Kidney glomerular epithelial cell (primary cell): ENCODE results near the gene KCNH1.

Experiments used
- DNase-seq: peaks from one replicate; lab custom pipeline; 2025; lab: John Stamatoyannopoulos, UW

KCNH1 gene

DNA sequence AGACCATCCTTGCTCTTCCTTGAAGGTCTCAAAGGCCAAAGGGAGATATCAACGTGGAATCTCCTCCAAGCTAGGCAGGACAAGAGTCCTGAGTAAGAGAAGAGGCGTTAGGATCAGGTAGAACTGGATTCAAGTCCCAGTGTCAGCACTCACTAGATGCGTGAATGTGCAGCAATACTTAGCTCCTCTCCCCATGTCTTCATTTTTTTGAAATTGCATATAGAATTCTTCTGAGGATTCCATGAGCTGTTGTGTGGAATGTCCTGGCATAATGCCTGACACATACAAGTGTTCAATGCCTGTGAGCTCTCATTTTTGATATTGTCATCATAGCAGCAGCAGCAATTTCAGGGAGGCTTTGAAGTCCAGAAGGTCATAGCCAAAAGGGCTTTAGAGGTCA, 333.2 kb downstream of the KCNH1 start:
- DNase-seq = no peak

DNA sequence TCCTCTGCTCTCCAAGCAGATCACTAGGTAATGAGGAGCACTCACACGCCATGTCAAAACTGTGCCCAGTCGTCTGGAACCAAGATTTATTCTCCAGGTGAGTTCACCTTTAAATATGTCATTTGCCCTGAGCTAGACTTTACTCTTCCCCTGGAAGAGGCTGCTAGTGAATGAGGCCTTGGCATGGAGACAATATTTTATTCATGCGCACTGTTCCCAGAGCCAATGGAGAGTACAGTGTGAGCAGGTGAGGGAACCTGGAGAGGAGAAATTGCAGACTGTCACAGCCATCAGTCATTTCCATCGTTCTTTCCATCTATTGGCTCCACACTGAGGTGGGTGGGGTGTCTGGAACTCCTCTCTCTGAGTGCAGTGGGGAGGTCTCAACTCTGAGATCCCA, 333.6 kb downstream of the KCNH1 start:
- no peak for DNase-seq

DNA sequence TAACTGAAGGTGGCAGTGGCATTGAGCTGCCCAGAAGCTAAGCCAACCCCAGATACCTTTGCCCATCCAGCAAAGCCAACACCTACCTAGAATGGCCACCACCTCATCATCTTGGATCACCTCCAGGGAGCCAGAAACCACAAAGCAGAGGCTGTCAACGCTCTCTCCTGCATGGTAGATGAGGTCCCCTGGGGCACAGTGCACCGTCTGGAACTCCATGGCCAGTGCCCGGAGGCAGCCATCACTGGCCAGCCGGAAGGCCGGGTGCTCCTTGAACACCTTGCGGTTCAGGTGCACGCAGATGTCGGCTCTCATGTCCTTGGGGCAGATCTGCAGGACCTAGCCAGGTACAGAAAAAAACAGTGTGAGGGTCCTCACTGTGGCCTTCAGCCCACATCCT, 336.5 kb downstream of the KCNH1 start:
- no peak for DNase-seq

DNA sequence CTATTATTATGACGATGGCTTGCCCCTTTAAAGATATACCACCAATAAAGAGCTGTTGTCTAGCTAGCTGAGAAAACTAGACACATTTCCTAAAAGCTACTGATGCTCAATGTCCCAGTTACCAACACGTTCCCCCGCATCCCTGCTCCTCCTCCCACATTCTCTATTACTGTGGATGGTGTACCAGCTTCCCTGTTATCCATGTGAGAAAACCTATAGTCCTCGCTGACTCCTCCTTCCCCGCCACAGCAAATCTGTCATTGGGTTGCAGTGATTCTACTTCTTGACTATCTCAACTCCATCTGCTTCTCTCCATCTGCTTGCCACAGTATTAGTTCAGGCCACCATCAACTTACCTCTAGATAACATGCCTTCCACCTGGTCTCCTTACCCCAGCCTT, 337.5 kb downstream of the KCNH1 start:
- no peak for DNase-seq

DNA sequence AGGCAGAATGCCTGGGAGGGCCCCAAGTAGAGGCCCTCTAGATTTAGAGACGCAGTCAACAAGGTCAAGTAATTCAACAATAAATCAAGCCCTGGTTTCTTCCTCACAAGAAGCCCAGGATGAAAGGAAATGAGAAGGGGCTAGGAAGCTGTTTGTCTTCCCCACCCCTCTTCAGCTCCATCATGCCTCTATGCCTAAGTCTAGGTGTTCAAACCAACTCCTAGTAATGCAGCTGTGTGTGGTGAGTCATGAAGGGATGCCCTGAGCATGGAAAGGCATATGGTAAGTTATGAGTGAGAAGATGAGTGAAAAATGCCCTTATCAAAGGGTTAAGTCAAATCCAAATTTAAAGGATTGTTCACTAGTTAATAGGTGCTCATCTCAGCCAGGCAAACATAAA, 339.5 kb downstream of the KCNH1 start:
- DNase-seq = no peak

DNA sequence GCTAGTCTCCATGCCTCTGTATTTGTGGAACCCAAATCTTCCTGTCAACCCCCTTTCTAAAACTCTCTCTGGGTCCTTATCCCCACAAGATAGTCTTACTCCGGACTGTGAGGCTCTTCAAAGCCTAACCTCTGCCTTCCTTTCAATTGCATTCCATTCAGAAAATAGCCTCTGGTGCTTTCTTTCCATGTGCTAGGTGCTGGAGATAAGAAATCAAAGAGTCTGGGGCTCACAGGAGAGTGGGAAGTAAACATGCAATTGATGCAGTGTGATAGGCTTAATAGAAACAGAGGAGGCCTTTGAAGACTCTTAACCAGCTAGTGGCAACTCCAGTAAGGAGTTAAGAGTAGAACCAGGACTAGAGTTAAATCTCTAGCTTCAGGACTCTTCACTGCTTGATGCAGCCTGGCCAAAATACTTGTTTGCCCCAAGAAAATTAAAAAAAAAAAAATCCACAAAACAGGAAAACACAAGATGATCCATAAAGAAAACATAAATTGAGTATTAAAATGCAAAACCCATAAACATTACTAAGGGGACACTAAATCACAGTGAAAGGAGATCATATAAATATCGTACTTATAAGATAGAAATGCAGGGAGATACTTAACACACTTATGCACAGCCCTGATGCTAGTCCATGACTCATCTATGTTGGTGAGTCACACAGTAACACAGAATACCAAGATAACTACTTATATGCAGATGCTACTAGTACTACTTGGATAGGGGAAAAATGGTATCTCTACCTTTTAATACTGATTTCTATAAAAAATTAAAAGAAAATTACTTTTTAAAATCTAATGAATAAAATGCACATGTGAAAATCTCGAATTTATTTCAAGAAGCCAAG, 341.5 kb downstream of the KCNH1 start:
- peak; percentile 36 for DNase-seq

DNA sequence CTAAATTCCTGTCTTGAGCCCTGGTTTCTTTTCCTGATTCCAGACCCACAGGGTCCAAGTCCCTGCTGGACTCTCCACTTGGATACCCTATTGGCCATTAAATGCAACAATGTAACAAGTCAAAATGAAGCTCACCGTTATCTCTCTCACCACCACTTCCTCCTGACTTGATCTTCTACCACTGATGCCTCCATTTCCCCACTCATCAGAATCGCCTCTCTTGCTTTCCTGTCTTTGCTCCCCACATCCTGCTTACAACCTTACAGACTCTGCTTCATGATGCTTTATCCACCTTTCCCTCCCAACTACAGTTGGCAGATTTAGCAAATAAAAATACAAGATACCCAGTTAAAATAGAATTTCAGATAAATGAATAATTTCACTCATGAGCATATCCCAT, 343.8 kb downstream of the KCNH1 start:
- DNase-seq = no peak

DNA sequence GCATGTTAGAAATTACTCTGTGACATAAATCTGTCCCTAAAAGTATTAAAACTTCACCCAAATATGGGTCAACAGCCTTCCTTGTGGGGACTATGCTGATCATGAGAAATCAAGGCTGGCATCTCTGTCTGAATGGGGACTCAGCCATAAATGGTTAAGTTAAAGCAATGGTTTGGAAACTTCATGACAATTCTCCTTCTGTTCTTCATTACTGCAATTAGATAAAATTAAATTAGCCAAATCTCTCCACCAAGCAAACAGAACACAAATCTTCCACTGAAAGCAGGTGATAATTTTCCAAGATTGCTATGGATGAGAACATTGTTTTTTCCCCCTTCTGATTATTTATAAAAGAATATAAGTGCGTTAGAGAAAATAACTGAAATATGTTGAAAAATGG, 346.1 kb downstream of the KCNH1 start:
- no peak for DNase-seq

DNA sequence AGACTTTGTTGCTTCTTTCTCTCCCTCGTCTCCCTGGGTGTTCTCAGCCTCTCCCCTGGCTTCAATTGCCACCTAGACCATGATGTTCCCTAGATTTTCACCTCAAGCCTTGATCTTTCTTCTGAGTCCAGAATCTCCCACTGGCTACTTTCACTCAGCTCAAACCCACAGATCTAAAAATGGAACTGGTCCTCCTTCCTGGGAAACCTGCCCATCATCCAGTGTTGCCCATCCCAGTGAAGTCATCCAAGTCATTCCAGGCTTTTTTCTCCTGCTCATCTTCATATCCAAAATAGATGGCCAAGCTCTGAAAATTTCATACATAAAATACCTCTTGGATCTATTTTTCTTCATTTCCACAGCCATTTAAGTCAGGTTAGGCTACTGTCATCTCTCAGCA, 347.4 kb downstream of the KCNH1 start:
- no peak for DNase-seq

DNA sequence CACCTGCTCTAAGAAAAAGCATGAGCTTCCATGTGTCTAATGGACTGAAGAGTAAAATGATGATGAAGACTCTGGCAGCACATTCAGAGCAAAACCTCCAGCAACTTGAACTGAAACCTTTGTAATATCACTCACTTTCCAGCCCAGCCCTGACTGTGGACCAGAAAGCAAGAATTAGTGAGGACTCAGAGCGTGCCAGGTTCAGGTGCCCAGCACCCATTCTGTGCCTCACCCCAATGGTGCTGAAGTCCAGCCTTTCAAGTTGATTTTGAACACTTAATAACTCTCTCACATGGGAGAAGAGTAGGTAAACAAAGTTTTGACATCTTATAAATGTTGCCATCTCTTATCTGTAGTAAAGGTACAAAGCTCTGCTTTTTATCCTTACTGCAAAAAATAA, 350.0 kb downstream of the KCNH1 start:
- no peak for DNase-seq

DNA sequence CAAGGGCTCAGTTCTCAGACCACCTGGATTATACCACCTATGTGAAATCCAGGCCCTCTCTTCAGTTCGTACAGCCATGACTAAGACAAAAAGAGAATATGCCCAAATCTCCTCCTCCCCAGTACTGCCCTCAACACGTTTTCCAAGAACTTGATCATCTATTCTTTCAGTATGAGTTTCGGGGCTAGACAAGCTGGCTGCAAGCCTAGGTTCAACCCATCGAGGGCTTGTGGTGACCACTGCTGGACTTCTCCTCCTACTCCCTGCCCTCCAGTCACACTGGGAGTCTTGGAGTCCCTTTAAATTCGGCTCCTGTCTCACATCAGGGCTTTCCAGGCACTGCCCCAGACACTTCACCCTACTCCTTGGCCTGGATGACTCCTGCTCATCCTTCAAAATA, 352.3 kb downstream of the KCNH1 start:
- no peak for DNase-seq

DNA sequence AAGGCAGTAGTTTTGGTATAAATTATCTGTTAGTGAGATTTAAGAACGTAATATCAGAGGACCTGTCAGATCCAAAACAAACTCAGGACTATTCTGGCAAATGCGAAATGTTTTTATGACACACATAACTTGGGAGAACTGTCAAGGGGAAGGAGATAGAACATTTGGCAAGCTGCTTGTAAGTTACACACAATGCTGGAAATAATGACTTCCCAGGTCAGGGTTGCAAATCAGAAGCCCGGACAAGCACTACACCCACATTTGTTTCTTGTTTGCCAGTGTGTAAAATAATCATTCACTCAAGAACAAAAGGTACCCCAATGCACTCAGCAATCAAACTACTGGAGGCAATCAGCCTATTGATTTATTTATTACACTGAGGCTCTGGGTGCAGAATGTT, 354.7 kb downstream of the KCNH1 start:
- no peak for DNase-seq

DNA sequence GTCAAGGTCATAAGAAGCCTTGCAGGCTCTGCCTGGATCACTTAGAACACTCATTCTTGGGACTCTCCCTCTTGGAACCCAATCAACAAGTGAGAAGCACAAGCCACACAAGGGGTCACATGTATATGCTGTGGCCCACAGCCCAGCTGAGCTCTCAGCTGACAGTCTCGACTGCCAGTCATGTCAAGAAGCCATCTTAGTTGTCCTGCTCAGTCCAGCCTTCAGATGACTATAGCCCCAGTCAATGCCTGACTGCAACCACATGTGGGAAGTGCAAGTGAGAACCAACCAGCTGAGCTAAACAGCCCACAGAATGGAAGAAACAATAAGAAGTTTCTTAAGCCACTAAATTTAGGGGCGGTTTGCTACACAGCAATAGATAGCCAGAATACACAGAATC, 356.0 kb downstream of the KCNH1 start:
- no peak for DNase-seq

DNA sequence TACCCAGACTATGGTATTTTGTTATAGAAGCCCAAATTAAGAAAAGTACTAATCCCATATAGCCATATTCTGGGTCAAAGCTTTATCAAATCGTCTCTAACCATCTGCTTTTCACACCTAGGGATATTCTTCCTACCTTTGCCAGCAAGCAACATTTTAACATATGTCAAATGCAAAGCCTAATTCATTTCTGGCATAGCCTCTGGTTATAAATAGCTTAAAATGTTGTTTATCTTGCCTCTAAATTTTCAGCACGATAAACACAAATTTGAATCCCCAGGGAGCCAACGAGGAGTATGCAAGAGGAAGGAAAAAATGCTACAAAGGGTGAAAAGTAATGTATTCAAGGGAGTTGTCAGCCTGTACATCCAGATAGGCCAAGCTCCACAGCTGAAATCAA, 357.2 kb downstream of the KCNH1 start:
- no peak for DNase-seq

DNA sequence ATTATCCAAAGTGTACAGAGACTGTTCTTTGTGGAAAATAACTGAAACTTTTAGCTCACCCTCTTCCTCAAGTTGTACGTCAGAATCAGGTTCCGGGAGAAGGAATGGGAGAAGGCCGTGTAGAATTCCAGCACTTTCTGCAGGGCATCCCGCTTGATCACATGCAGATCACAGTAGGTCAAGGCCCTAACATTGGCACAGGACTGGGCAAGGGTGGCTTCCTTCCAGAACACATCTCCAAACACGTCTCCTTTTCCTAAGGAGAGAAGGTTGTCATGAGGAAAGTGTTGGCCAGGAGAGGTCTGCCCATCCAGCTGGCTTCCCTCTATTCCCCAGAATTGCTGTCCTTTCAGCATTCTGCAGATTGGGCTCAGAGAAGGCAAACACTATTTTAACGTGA, 358.7 kb downstream of the KCNH1 start:
- no peak for DNase-seq

DNA sequence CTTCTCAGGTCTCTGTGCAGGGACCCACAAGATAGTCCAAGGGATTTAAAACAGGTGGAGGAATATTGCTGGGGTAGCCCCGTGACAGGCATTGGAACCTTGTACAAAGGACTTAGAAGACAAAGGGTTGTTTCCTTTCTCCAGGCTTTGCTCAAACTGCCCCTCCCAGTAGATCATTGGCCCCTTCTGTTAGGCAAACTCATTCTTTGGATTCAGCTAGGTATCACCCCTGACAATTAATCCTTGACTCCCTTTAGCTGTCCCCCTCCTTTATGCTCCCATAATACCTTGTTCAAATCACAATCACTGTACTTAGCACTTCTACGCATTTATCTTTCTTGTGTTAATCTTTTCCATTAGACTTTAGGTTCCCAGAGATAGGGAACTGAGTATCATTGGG, 360.5 kb downstream of the KCNH1 start:
- DNase-seq = no peak

DNA sequence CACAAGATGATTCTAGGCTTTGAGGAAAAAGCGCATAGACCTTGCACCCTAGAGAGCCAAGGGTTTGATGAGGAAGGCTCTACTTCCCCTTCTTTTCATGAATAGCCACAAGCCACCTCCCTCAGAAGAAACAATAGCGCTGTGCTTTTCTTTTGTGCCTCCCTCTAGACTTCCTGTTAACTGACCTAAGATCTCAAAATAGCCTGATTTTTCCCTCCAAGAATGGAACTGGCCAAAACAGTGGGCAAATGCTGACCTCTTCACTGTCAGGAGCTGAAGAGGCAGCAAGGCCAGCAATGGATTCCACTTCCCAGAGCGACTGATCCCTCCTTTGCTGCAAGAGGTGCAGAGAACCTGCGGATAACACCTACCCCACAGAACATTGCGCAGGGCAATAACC, 362.8 kb downstream of the KCNH1 start:
- DNase-seq = no peak

DNA sequence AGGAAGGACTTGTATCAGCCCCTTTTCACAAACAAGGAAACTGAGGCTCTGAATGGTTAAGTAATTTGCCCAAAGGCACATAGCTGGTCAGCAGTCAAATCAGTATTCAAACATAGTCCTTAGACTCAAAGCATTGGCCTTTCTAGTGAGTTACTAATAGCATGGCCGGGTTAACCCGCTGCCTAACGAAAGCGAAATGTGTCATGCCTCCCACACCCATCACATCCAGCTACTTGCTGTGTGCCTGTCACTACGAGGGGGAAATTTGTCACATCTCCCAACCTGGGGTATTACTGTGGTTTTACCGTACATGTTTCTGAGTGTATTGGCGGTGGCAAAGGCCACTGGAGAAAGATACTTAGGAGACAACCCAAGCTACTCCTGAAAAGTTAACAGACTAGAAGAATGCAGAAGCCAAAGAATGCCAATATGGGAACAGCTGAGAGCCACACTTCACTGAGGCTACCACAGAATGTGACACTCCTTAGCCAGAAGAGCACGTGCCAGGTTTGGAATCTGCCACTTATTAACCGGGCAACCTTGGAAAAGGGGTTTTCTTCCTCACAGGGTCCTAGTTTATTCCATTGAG, 363.5 kb downstream of the KCNH1 start:
- DNase-seq = no peak

DNA sequence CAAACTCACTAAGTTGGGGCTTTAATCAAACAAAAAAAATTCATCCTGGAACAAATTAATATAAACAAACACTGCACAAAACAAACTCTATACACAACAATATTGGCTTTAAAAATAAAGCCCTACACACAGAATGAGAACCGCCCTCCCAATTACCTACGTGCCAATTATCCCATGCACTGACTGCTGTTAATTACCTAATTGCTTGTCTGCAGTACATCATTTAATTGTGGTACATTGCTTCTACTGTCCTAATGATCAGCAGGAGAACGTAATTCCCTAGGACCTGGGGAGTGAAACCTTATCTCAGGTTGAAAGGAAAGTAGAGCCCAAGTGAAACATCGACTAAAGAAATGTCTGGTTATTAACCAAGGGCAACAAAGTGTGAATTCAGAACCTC, 364.5 kb downstream of the KCNH1 start:
- no peak for DNase-seq

DNA sequence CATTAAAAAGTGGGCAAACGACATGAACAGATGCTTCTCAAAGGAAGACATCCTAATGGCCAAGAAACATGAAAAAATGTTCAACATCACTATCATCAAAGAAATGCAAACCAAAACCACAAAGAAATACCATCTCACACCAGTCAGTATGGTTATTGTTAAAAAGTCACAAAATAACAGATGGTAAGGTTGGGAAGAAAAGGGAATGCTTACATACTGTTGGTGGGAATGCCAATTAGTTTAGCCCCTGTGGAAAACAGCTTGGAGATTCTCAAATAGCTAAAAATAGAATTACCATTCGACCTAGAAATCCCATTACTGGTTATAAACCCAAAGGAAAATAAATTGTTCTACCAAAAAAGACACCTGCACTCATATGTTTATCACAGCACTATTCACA, 369.4 kb downstream of the KCNH1 start:
- no peak for DNase-seq

DNA sequence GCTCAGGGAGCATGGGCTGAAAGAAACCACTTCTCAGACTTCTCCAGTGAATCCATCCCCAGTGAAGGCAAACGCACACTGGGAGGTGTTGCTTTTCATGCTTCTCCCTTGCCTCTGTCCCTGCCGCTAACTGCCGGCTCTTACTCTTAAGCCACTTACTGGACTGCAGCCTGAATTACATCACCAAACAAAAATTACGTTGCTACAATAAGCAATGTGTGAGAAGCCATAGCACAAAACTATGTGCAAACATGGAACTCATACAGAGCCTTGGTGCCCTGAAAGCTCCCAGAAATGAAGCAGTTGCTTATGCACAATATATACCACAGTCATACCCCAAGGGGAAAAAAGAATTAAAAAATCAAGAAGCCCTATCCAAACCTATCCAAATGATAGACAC, 375.2 kb downstream of the KCNH1 start:
- DNase-seq = no peak

DNA sequence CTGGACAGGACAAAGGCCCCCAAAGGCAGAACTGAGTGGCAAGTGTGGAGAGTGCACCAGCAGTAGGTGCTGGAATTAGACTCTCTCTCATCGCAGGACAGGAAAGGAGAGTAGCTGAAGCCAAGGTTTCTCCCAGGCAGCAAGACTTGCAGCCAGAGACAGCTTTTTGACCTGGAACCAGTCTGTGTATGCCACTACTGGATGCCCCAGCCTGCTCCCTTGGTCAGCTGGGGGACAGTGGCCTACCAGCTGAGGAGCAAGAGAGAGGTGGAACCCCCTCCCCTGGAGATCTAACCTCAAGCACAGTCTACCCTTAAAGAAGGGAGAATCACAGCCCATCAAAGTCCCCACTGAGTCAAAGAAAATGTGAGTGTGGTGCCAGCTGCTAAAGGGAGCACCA, 375.7 kb downstream of the KCNH1 start:
- no peak for DNase-seq

DNA sequence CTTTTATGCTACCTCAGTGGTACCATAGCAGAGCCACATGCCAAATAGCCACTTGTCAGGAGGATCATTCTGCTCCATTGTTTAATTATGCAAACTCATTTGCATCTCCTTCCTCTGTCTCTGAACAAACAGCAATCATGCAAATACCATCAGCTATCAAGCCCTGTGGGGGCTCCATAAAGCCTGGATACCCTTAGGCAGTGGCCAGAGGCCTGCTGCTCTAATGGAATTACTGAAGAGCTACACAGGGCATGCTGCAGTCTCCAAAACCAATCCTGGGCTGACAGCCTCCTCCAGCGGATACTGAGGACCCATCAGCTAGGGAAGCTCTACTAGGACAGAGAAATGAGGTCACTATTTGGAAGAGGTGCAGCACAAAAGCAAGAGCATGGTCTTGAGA, 376.3 kb downstream of the KCNH1 start:
- no peak for DNase-seq
